DOHH2 (cell line): ENCODE results near the gene FSD1.

ENCODE experiments used
- H3F3A ChIP-seq: fragments of 200-600 bp; sonication (generic), shearing (Covaris generic); 2 replicates; pipeline ENCODE4 v1.6.0; 2016; ENCODE audit warnings: antibody characterized with exemption, mild to moderate bottlenecking; ENCODE audit not compliant: control insufficient read depth, insufficient read depth
- H3K27ac ChIP-seq: fragments of 200-600 bp; sonication (generic); 2 replicates; pipeline ENCODE4 v1.5.1; 2014; ENCODE audit warnings: low read depth, mild to moderate bottlenecking, low read length, moderate library complexity
- H3K27me3 ChIP-seq: fragments of 200-600 bp; sonication (generic); 2 replicates; pipeline ENCODE4 v1.6.1; 2014; ENCODE audit warnings: mild to moderate bottlenecking, low read length, mixed read lengths; ENCODE audit not compliant: control insufficient read depth
- H3K36me3 ChIP-seq: fragments of 200-600 bp; sonication (generic); 2 replicates; pipeline ENCODE4 v1.6.1; 2014; ENCODE audit warnings: mild to moderate bottlenecking, low read length, moderate library complexity, mixed read lengths; ENCODE audit not compliant: control insufficient read depth
- H3K4me1 ChIP-seq: fragments of 200-600 bp; sonication (generic); 2 replicates; pipeline ENCODE4 v1.6.1; 2014; ENCODE audit warnings: mild to moderate bottlenecking, low read length, mixed read lengths; ENCODE audit not compliant: control insufficient read depth
- H3K4me2 ChIP-seq: fragments of 200-600 bp; sonication (generic); 2 replicates; pipeline ENCODE4 v1.6.0; 2014; ENCODE audit warnings: mild to moderate bottlenecking, low read length, moderate library complexity
- H3K4me3 ChIP-seq: fragments of 200-600 bp; sonication (generic); 2 replicates; pipeline ENCODE4 v1.5.1; 2014; ENCODE audit warnings: mild to moderate bottlenecking, low read length, mixed read lengths
- H3K79me2 ChIP-seq: fragments of 200-600 bp; sonication (generic); 2 replicates; pipeline ENCODE4 v1.6.1; 2014; ENCODE audit warnings: mild to moderate bottlenecking, low read length, mixed read lengths; ENCODE audit not compliant: control insufficient read depth
- H3K9me2 ChIP-seq: fragments of 200-600 bp; sonication (generic); replicated peaks from 2 replicates; pipeline ENCODE4 v1.6.1; 2014; ENCODE audit warnings: mild to moderate bottlenecking, low read length, mixed read lengths; ENCODE audit not compliant: control insufficient read depth
- H3K9me3 ChIP-seq: fragments of 200-600 bp; sonication (generic); 2 replicates; pipeline ENCODE4 v1.6.1; 2014; ENCODE audit warnings: antibody characterized with exemption, low read length, mixed read lengths; ENCODE audit not compliant: control insufficient read depth, insufficient read depth
- H4K20me1 ChIP-seq: fragments of 200-600 bp; sonication (generic); 2 replicates; pipeline ENCODE4 v1.6.0; 2014; ENCODE audit warnings: low read depth, mild to moderate bottlenecking, antibody characterized with exemption, low read length, moderate library complexity; ENCODE audit not compliant: control insufficient read depth, insufficient read depth
- CTCF ChIP-seq: fragments of 200-600 bp; sonication (generic); IDR thresholded peaks from one replicate; pipeline ENCODE4 v1.5.1; 2014; ENCODE audit warnings: antibody characterized with exemption, mild to moderate bottlenecking, low read depth, low read length; ENCODE audit not compliant: poor library complexity, severe bottlenecking
- EZH2phosphoT487 ChIP-seq: fragments of 200-600 bp; sonication (generic); IDR thresholded peaks from 2 replicates; pipeline ENCODE4 v1.6.1; 2017; ENCODE audit warnings: borderline replicate concordance, mild to moderate bottlenecking, antibody characterized with exemption, low read length, moderate library complexity, mixed read lengths

The FSD1 gene

GRCh38 chr19:4294389-4294788 lies 10.0 kb upstream of the FSD1 start:
- Histone ChIP-seq H3K27me3 (no peaks in the 10 kb centered on the region), H3F3A (no peaks in the 10 kb centered on the region), H3K4me3 (no peak overlapping the region), H3K4me1 (peaks cover 4% of the 10 kb centered on the region; the same call in 1 of the 2 replicates), H4K20me1 (no peaks in the 10 kb centered on the region), H3K27ac (no peak overlapping the region), H3K4me2 (no peak overlapping the region), H3K9me2 (no peaks in the 10 kb centered on the region), H3K79me2 (no peaks in the 10 kb centered on the region), H3K36me3 (no peaks in the 10 kb centered on the region), H3K9me3 (no peaks in the 10 kb centered on the region)
- TF ChIP-seq EZH2phosphoT487 (no peak), CTCF (no peak)

GRCh38 chr19:4295972-4296771 lies 8.2 kb upstream of the FSD1 start:
- no peaks in the 10 kb centered on the region for H4K20me1 ChIP-seq
- no peaks in the 10 kb centered on the region for H3K79me2 ChIP-seq
- no peaks in the 10 kb centered on the region for H3F3A ChIP-seq
- no peak overlapping the region for H3K4me2 ChIP-seq
- H3K4me3 ChIP-seq, result no peak overlapping the region
- H3K36me3 ChIP-seq, result no peaks in the 10 kb centered on the region
- H3K9me2 ChIP-seq, result no peaks in the 10 kb centered on the region
- no peaks in the 10 kb centered on the region for H3K9me3 ChIP-seq
- TF ChIP-seq CTCF, result no peak
- TF ChIP-seq EZH2phosphoT487, result no peak
- H3K4me1 ChIP-seq, result peaks cover 4% of the 10 kb centered on the region; the same call in 1 of the 2 replicates
- no peak overlapping the region for H3K27ac ChIP-seq
- H3K27me3 ChIP-seq, result no peaks in the 10 kb centered on the region

GRCh38 chr19:4297901-4298809 lies 6.2 kb upstream of the FSD1 start:
- H3K79me2 ChIP-seq, result no peaks in the 10 kb centered on the region
- no peaks in the 10 kb centered on the region for H3K36me3 ChIP-seq
- H3K4me2 ChIP-seq, result no peak overlapping the region
- H3K4me1 ChIP-seq, result peaks cover 4% of the 10 kb centered on the region; the same call in 1 of the 2 replicates
- H3K27me3 ChIP-seq, result no peaks in the 10 kb centered on the region
- H3F3A ChIP-seq, result no peaks in the 10 kb centered on the region
- no peak overlapping the region for H3K4me3 ChIP-seq
- no peaks in the 10 kb centered on the region for H3K9me3 ChIP-seq
- no peaks in the 10 kb centered on the region for H4K20me1 ChIP-seq
- no peaks in the 10 kb centered on the region for H3K9me2 ChIP-seq
- TF ChIP-seq EZH2phosphoT487 (no peak), CTCF (no peak)
- H3K27ac ChIP-seq, result no peak overlapping the region
